Measurements from ENCODE around the gene PPP1R12B.
"Not testable (repeated sequence)": the region's sequence is repeated elsewhere in the genome, so short reads cannot be mapped to it uniquely, and the experiment has no call there.

DNA sequence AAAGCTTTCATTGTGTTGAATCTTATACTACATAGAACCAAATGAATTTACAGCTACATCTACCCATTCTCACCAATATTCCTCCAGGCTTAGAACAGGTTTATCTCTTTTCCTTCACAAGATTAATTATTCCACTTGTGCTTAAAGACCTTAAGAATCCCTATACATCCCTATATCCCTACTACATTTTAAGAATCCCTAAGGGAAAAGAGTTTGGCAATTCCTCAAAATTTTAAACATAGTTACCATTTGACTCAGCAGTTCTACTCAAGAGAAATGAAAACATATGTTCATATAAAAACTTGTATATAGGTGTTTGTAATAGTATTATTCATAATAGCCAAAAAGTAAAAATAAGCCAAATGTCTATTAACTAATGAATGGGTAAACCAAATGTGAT, 140.6 kb downstream of the PPP1R12B start:
- TF ChIP-seq POLR2A (IDR thresholded peaks at IDR 0.05; ENCODE audit: low read depth, low read length); POLR2AphosphoS5 (IDR thresholded peaks at IDR 0.05; ENCODE audit: low read depth, low read length); TAF1 (IDR thresholded peaks at IDR 0.05; ENCODE audit: borderline replicate concordance, low read depth, low read length): not testable (repeated sequence)

Data from GM12892 (cell line).